Immature natural killer cell (primary cell): ENCODE measurements around the gene METAP1D. TPM values are rescaled to one million over a fixed set of nuclear protein-coding genes. Genes with fewer than 3 reads are reported as not detected.
"Not testable (repeated sequence)": the region's sequence is repeated elsewhere in the genome, so short reads cannot be mapped to it uniquely, and the experiment has no call there.

Source experiments
- DNase-seq, 3 donors: peaks; one replicate each; pipeline ENCODE4 v3.0.0; 2022; ENCODE audit warnings: mixed read lengths in 1 of 3
- H3K27ac Mint-ChIP-seq, 6 donors: one replicate each; pipeline ENCODE4 v1.8.0; 2020; ENCODE audit warnings: mixed read lengths in 6 of 6, mild to moderate bottlenecking in 5 of 6, inconsistent platforms in 4 of 6, moderate library complexity in 3 of 6
- H3K27me3 Mint-ChIP-seq, 3 donors: one replicate each; pipeline ENCODE4 v1.8.0; 2020 to 2021; ENCODE audit warnings: low read depth in 3 of 3, mild to moderate bottlenecking in 3 of 3, mixed read lengths in 3 of 3, moderate library complexity in 3 of 3, inconsistent platforms in 1 of 3
- H3K36me3 Mint-ChIP-seq, 3 donors: one replicate each; pipeline ENCODE4 v1.8.0; 2020; ENCODE audit warnings: mixed read lengths in 3 of 3, inconsistent platforms in 2 of 3, mild to moderate bottlenecking in 2 of 3
- H3K4me1 Mint-ChIP-seq, 2 donors: one replicate each; pipeline ENCODE4 v1.8.0; 2020; ENCODE audit warnings: inconsistent platforms in 2 of 2, mild to moderate bottlenecking in 2 of 2, mixed read lengths in 2 of 2, moderate library complexity in 1 of 2
- H3K4me3 Mint-ChIP-seq, 5 donors: one replicate each; pipeline ENCODE4 v1.8.0; 2020; ENCODE audit warnings: mild to moderate bottlenecking in 5 of 5, mixed read lengths in 5 of 5, inconsistent platforms in 3 of 5, moderate library complexity in 3 of 5
- H3K9me3 Mint-ChIP-seq, 6 donors: one replicate each; pipeline ENCODE4 v1.8.0; 2020; ENCODE audit warnings: mild to moderate bottlenecking in 6 of 6, mixed read lengths in 6 of 6, inconsistent platforms in 4 of 6, moderate library complexity in 3 of 6
- polyA plus RNA-seq, 3 donors: library from polyadenylated mRNA; unstranded; fragments of 300-500 nt; fragmentation: Illumina TruSeq; gene quantifications; one replicate each; pipeline ENCODE4 v1.2.3, GENCODE V29; 2021

The METAP1D gene
- polyA plus RNA-seq, 3 donors from 2014 or later = 0.46 to 2.2 TPM; not detected in 1

- H3K9me3 Mint-ChIP-seq = no peaks in the 10 kb centered on the region
Observed at GRCh38 chr2:172046866-172047565, 47.3 kb downstream of the METAP1D start.

GRCh38 chr2:172047566-172048507 lies 48.1 kb downstream of the METAP1D start:
- no peaks in the 10 kb centered on the region for H3K36me3 Mint-ChIP-seq
- H3K27ac Mint-ChIP-seq = no peak overlapping the region
- H3K9me3 Mint-ChIP-seq = no peaks in the 10 kb centered on the region
- H3K4me1 Mint-ChIP-seq = no peaks in the 10 kb centered on the region
- peaks cover 0 to 2% (median 2%) of the 10 kb centered on the region in 3 donors for H3K27me3 Mint-ChIP-seq
- no peak for DNase-seq
- H3K4me3 Mint-ChIP-seq = no peak overlapping the region

More at GRCh38 chr2:172046866-172047565, 47.3 kb downstream of the METAP1D start:
- Mint-ChIP-seq H3K36me3 (no peaks in the 10 kb centered on the region), H3K27ac (no peak overlapping the region), H3K27me3 (peaks cover 0 to 2% (median 2%) of the 10 kb centered on the region in 3 donors), H3K4me1 (no peaks in the 10 kb centered on the region), H3K4me3 (no peak overlapping the region)
- no peak for DNase-seq

- no peak overlapping the region for H3K4me3 Mint-ChIP-seq
- H3K27me3 Mint-ChIP-seq = peaks cover 0 to 2% (median 2%) of the 10 kb centered on the region in 3 donors
- H3K9me3 Mint-ChIP-seq = no peaks in the 10 kb centered on the region
- H3K36me3 Mint-ChIP-seq = no peaks in the 10 kb centered on the region
- H3K27ac Mint-ChIP-seq = no peak overlapping the region
- no peaks in the 10 kb centered on the region for H3K4me1 Mint-ChIP-seq
- DNase-seq = no peak
Observed at GRCh38 chr2:172048508-172049503, 49.1 kb downstream of the METAP1D start.

- Mint-ChIP-seq H3K36me3 (no peaks in the 10 kb centered on the region), H3K27ac (no peak overlapping the region), H3K4me1 (no peaks in the 10 kb centered on the region), H3K9me3 (no peaks in the 10 kb centered on the region), H3K27me3 (peaks cover 0 to 2% (median 2%) of the 10 kb centered on the region in 3 donors), H3K4me3 (no peak overlapping the region)
- DNase-seq = no peak
Observed at GRCh38 chr2:172049567-172050120, 49.9 kb downstream of the METAP1D start.

- H3K27ac Mint-ChIP-seq = no peak overlapping the region
- H3K4me3 Mint-ChIP-seq = no peak overlapping the region
- DNase-seq = no peak
- H3K27me3 Mint-ChIP-seq = peaks cover 0 to 2% (median 2%) of the 10 kb centered on the region in 3 donors
- no peaks in the 10 kb centered on the region for H3K4me1 Mint-ChIP-seq
- H3K9me3 Mint-ChIP-seq = no peaks in the 10 kb centered on the region
- no peaks in the 10 kb centered on the region for H3K36me3 Mint-ChIP-seq
Observed at GRCh38 chr2:172050479-172051125, 50.8 kb downstream of the METAP1D start.

GRCh38 chr2:172052000-172052983 lies 52.5 kb downstream of the METAP1D start:
- no peaks in the 10 kb centered on the region for H3K4me1 Mint-ChIP-seq
- DNase-seq = no peak
- H3K9me3 Mint-ChIP-seq = no peaks in the 10 kb centered on the region
- H3K36me3 Mint-ChIP-seq = no peaks in the 10 kb centered on the region
- H3K27me3 Mint-ChIP-seq = peaks cover 0 to 2% (median 2%) of the 10 kb centered on the region in 3 donors
- no peak overlapping the region for H3K27ac Mint-ChIP-seq
- H3K4me3 Mint-ChIP-seq = no peak overlapping the region

- H3K36me3 Mint-ChIP-seq = no peaks in the 10 kb centered on the region
- no peaks in the 10 kb centered on the region for H3K4me1 Mint-ChIP-seq
- no peak overlapping the region for H3K27ac Mint-ChIP-seq
- H3K27me3 Mint-ChIP-seq = peaks cover 0 to 2% (median 2%) of the 10 kb centered on the region in 3 donors
- no peak overlapping the region for H3K4me3 Mint-ChIP-seq
- DNase-seq = no peak
- no peaks in the 10 kb centered on the region for H3K9me3 Mint-ChIP-seq
Observed at GRCh38 chr2:172053486-172053885, 53.7 kb downstream of the METAP1D start.

- H3K27me3 Mint-ChIP-seq = peaks cover 0 to 6% (median 0%) of the 10 kb centered on the region in 3 donors
- H3K27ac Mint-ChIP-seq = no peak overlapping the region
- H3K4me1 Mint-ChIP-seq = no peaks in the 10 kb centered on the region
- no peak for DNase-seq
- H3K36me3 Mint-ChIP-seq = no peaks in the 10 kb centered on the region
- no peak overlapping the region for H3K4me3 Mint-ChIP-seq
- no peaks in the 10 kb centered on the region for H3K9me3 Mint-ChIP-seq
Observed at GRCh38 chr2:172056293-172056692, 56.5 kb downstream of the METAP1D start.

GRCh38 chr2:172058660-172059059 lies 58.9 kb downstream of the METAP1D start:
- H3K27me3 Mint-ChIP-seq = peaks cover 0 to 5% (median 2%) of the 10 kb centered on the region in 3 donors
- DNase-seq = no peak
- H3K36me3 Mint-ChIP-seq = peaks cover 3 to 11% (median 4%) of the 10 kb centered on the region in 3 donors
- H3K9me3 Mint-ChIP-seq = no peaks in the 10 kb centered on the region
- H3K27ac Mint-ChIP-seq = no peak overlapping the region
- no peak overlapping the region for H3K4me3 Mint-ChIP-seq
- no peaks in the 10 kb centered on the region for H3K4me1 Mint-ChIP-seq

- H3K4me3 Mint-ChIP-seq = not testable (repeated sequence)
Observed at GRCh38 chr2:172060118-172060517, 60.4 kb downstream of the METAP1D start.

GRCh38 chr2:172062402-172063004 lies 62.8 kb downstream of the METAP1D start:
- no peak overlapping the region for H3K4me3 Mint-ChIP-seq
- no peak for DNase-seq
- H3K27me3 Mint-ChIP-seq = peaks cover 0 to 8% (median 2%) of the 10 kb centered on the region in 3 donors
- no peaks in the 10 kb centered on the region for H3K4me1 Mint-ChIP-seq
- H3K36me3 Mint-ChIP-seq = peaks cover 7 to 11% (median 8%) of the 10 kb centered on the region in 3 donors
- H3K9me3 Mint-ChIP-seq = no peaks in the 10 kb centered on the region
- H3K27ac Mint-ChIP-seq = no peak overlapping the region

More at GRCh38 chr2:172060118-172060517, 60.4 kb downstream of the METAP1D start:
- not testable (repeated sequence) for H3K4me1 Mint-ChIP-seq, H3K9me3 Mint-ChIP-seq, H3K27me3 Mint-ChIP-seq, H3K27ac Mint-ChIP-seq, DNase-seq
- H3K36me3 Mint-ChIP-seq = peaks cover 4 to 11% (median 5%) of the 10 kb centered on the region in 3 donors
